ENCODE results near the gene ABI3BP.

ABI3BP gene

DNA sequence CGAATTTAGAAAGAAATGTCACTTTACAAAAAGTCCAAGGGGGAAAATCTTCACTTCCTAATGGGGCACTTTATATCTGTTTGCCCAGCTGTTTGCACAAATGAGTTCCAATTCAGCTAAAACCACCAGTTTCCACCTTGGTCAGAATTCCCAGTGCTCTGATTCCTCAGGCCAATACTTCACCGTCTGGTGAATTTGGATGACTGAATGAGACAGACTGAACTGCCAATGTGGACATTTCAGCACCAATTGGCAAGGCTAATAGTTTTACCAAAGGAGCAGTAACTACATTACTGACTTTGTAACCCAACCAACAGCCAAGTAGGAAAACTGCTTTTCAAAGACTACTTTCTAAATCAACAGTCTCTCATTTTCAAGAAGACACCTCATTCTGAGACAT, 51.8 kb downstream of the ABI3BP start:
- DNase-seq = no peak

DNA sequence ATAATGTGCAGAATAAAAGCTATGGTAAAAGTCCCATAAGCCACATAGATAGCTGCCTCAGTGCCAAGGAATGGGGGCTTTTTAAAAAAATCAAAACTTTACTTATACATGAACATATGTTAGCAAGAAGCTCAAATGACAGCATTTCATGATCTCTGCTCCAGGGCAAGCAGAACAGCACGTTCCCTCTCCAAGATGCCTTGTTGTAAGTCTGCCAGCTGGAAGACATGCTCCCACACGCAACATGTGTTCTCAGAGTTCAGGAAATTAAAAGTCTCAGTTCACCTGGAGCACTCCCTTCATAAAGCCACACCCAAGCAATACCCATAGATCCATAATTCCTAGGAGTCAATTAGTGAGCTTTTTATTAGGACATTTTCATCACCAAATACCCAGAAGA, 52.2 kb downstream of the ABI3BP start:
- no peak for DNase-seq

DNA sequence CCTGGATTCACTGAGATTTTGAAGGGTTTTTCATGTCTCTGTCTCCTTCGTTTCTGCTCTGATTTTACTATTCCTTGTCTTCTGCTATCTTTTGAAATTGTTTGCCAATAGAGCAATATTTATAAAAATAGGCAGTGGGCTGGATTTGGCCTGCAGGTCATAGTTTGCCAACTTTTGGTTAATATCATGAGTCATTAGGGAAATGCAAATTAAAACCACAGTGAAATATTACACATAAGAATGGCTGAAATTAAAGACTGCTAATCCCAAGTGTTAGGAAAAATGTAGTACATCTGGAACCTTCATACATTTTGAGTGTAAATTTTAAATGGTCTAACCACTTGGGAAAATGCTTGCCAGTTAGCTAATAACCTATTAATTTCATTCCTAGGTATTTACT, 56.3 kb downstream of the ABI3BP start:
- DNase-seq = no peak

DNA sequence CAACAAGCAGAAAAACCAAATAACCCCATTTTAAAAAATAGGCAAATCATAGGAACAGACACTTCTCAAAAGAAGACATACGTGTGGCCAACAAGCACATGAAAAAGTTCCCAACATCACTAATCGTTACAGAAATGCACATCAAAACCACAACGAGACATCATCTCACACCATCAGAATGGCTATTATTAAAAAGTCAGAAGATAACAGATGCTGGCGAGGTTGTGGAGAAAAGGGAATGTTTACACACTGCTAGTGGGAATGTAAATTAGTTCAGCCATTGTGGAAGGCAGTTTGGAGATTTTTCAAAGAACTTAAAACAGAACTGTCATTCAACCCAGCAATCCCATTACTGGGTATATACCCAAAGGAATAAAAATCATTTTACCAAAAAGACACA, 60.7 kb downstream of the ABI3BP start:
- no peak for DNase-seq

- no peak for DNase-seq
These were observed 64.4 kb downstream of the ABI3BP start for GRCh38 chr3:100928638-100929428.

- no peak for DNase-seq
These were observed 65.4 kb downstream of the ABI3BP start for GRCh38 chr3:100927775-100928174.

DNA sequence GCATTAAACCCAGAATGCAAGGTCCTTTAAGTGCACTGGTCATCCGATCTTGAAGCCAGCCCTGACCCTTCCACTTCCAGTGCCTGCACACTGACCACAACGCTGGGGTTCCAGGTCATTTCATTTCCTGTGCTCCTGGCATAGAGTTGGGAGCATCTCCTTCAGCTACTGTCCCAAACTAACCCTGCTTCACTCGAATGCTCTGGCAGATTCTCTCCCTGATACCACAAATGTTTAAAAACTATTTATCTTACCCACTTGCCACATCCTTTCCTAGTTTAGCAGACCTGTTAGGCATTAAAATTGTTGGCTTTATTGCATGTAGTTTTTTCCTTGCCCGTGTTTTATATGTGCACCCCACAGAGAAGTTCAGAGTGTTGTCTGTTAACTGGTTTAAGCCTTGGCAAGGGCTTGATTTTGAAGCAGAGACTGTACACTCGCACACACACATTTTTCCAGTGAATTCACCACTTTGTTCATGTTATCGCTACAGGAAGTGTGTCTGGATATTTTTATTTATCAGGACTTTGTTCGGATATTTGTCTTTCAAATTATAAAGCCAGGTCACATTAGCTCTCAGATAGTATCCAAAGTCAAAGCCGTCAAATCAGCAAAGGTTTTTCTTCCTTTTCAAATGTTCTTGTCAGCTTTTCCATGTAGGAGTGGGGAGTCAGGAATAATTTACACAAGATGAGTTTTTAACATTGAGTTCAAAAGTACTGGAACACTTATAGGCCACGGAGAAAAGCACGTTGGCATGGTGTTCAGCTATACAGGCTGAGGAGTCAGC, 77.3 kb downstream of the ABI3BP start:
- DNase-seq = no peak

DNA sequence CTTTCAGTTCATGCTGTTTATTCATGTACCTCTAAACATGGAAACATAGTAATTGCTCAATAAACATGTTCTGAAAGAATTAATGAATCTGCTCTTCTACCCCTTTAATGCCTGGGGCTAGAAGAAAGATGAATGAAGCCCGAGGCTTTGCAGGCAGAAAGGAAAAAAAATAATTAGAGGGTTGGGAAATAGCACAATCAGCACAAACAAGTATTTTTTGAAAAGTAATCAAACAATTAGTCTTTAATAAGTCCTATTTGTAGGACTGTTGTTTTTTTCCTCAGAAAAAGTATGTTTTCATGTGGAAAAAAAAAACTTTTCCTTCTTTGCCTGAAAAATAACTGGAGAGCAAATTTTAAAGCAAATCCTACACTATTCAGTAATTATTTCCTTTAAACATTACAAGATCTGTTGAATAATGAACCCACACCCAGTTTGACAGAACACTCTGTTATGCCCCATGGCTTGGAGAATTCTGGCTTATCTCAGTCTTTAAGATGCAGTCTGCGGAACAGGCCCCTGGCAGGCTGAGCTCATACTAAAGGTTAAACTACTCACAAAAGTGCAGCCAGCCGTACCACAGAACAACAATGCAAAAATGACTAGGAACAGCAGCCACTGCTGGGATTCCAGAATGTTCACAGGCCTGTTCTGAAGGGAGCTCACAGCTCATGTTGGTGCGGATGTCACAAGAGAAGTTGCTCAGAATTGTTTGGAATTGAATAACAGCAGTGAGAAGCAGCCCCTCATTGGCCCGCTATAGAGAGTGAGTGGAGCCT, 79.2 kb downstream of the ABI3BP start:
- no peak for DNase-seq

DNA sequence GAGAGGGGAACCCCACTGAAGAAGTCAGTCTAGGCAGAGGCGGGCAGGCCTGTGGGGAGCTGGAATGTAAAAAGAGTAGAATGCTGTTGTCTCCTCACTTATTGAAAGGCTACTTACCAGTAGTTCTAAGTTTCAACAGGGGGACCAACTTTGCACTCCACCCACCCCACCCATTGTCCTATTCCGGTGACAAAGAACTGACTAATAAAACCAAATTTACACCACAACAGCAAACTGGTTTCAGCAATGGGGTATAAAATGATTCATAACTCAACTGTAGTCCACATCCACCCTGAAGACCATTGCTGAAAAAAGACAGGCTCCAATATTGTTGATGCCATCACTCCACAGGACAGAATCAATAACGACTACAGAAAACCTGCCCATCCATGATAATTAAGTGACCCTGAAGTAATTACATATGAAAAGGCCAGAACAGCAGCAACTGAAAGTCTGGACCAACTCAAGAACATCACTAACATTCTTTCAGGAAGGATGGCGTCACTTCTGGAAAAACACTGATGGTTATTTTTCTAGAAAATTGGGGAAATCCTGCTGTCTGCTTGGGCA, 80.2 kb downstream of the ABI3BP start:
- DNase-seq = no peak

DNA sequence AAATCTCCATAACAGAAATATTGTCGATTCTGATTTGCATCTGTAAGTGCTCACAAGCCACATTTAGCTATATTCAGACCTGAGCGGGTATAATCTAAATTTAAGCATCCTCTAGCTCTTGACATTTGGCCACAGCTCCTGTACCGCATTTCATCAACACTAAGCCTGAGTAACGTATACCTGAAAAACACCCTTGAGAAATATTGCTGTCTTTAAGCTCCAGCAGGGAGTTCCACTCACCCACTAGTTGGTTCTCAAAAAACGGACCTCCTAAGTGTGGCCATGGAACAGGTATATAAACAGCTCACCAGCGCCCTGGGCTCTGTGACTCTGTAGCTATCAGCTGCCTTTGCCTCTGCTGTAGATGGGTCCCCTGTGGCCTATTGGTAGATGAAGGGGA, 80.7 kb downstream of the ABI3BP start:
- DNase-seq = no peak

DNA sequence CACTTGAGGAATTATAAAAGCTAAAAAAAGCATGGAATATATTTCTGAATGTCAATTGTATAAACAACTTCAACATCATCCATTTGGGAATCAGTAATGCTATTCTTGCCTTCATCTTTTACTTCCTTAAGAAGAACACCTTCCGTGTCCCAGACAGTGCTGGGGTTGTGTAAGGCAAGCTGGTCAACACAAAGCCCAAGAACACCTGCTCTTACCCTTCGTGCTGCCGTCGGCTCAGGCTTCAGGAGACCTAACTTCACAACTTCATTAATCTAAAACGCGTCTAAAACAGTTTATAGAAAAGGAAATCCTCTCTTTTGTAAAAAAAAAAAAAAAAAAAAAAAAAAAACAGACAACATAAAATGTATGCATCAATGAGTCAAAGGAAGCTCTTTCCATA, 81.3 kb downstream of the ABI3BP start:
- no peak for DNase-seq

- no peak for DNase-seq
These were observed 82.2 kb downstream of the ABI3BP start for GRCh38 chr3:100910986-100911385.

DNA sequence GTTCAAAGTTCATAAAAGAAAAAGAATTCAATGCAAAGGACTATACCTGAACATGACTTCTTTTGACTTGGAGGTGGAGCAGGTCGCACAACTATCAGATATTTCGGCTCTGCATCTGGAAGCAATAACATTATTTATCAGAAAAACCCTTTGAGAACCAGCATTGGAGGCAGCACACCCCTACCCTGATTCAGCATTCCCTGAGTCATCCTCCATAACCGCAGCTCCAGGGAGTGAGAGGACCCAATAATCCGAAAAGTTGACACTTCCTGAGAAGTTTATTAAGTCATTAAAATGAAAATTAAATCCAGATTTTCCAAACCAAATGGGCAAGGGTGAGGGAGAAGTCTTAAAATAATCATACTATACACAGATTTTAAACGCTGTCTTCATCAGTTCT, 90.6 kb downstream of the ABI3BP start:
- no peak for DNase-seq

GRCh38 chr3:100900671-100901335, 92.4 kb downstream of the ABI3BP start:
- no peak for DNase-seq

- no peak for DNase-seq
These were observed 93.7 kb downstream of the ABI3BP start for GRCh38 chr3:100899440-100900091.

DNA sequence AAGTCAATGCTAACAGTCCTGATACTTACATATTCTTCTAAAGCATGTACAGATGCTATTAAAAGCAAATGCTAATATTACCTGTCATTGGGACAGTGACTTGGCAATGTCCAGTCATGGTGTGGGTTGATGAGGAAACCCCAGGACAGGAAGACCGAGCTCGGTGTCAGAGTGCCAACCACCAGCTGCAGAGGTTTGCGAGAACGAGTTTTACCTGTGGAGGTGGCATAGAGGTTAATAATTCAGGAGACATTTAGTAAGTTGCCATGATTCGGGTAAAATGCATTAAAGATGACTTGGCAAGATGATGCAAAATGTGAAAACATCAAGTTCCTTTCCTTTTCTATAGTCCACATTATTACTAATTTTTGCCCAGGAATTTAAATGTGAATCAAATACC, 94.5 kb downstream of the ABI3BP start:
- DNase-seq = no peak

DNA sequence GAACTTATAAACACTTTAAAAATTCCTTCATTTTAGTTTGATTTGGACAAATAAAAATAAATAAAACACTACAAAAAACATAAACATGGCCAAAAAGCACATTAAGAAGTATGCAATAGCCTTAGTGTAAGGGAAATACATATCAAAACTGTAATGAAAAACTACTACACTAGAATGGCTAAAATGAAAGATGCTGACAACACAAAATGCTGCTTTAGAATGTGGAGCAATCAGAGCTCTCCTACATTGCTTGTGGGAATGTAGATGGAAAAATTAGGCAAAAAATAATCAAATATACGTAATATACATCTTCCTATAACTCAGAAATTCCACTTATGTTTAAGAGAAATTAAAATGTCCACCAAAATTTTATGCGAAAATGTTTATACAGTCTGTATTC, 96.2 kb downstream of the ABI3BP start:
- DNase-seq = no peak

- no peak for DNase-seq
These were observed 99.6 kb downstream of the ABI3BP start for GRCh38 chr3:100893590-100893989.

- DNase-seq = no peak
These were observed 100.1 kb downstream of the ABI3BP start for GRCh38 chr3:100893108-100893507.

- DNase-seq = no peak
These were observed 101.4 kb downstream of the ABI3BP start for GRCh38 chr3:100891827-100892226.

DNA sequence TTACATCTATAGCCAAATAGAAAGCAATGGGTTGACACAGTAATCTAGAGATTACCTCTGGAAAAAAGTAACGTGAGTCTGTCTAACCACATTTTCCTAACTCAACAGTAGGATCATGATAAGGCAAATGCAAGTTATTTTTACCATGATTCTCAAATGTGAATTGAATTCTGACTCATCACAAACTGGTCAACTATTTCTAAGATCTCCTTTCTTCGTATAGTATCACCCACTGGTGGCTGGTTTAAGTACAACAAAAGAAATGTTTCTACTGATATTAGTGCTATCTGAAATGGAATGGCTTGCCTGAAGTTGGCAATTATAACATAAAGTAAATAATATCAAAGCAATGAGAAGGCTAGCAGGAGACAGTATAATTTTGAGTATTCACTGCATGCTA, 102.2 kb downstream of the ABI3BP start:
- DNase-seq = no peak

GRCh38 chr3:100888881-100889280, 104.3 kb downstream of the ABI3BP start:
- no peak for DNase-seq

Data from NCI-H1930 (cell line).